DND-41 (cell line): ENCODE measurements around the gene HHATL.

ENCODE experiments used
- CTCF ChIP-seq: IDR thresholded peaks from 2 replicates; pipeline ENCODE4 v1.5.1; 2012; ENCODE audit warnings: borderline replicate concordance, low read length, moderate library complexity, mild to moderate bottlenecking; ENCODE audit not compliant: poor library complexity, severe bottlenecking; ENCODE audit errors: extremely low read depth
- EZH2 ChIP-seq: IDR thresholded peaks from 3 replicates; pipeline ENCODE4 v1.6.1; 2012; ENCODE audit warnings: borderline replicate concordance, low read depth, mild to moderate bottlenecking, moderate library complexity, low read length, inconsistent platforms; ENCODE audit not compliant: severe bottlenecking

GRCh38 chr3:42652611-42653302 lies 49.8 kb downstream of the HHATL start:
- TF ChIP-seq CTCF (no peak), EZH2 (no peak)
